GM12878 (cell line): ENCODE measurements around the gene ATL3. TPM values are rescaled to one million over a fixed set of nuclear protein-coding genes. Genes with fewer than 3 reads are reported as not detected.

Experiments used
- ATAC-seq: fragments of 200-7000 bp; cut with Tn5 transposase; 3 replicates; pipeline ENCODE4 v1.9.1; 2020; ENCODE audit warnings: mild to moderate bottlenecking, moderate library complexity
- BruUV-seq: library from RNA; stranded (reverse); fragments of 400-500 nt; replicated peaks from 2 replicates; lab custom pipeline; 2021; lab: Mats Ljungman, UMichigan
- CTCF ChIA-PET: fragments of 300-600 bp; sonication (Branson Sonifier 250); formaldehyde crosslinking; extraction: SDS; loops from one replicate; lab custom pipeline; 2021; ENCODE audit warnings: inconsistent platforms; lab: Yijun Ruan, JAX
- POLR2A ChIA-PET: fragments of 350-600 bp; formaldehyde crosslinking; extraction: SDS; loops from one replicate; lab custom pipeline; 2021; ENCODE audit warnings: inconsistent platforms; lab: Charles Lee
- RAD21 ChIA-PET: fragments of 300-600 bp; sonication (Branson Sonifier 250); formaldehyde crosslinking; loops from one replicate; lab custom pipeline; 2023; ENCODE audit warnings: antibody characterized with exemption; ENCODE audit not compliant: unreplicated experiment; lab: Charles Lee
- SMC1A ChIA-PET: fragments of 300-600 bp; sonication (Branson Sonifier 250); formaldehyde crosslinking; loops from one replicate; lab custom pipeline; 2023; ENCODE audit not compliant: unreplicated experiment, uncharacterized antibody; lab: Charles Lee
- DNase-seq: peaks from one replicate; pipeline ENCODE4 v3.0.0-alpha.2; 2011; ENCODE audit warnings: low read depth, low spot score
- FAIRE-seq: peaks from 3 replicates; lab custom pipeline; 2011; peaks lifted over from hg19 to GRCh38; lab: Jason Lieb, UNC
- H2AFZ ChIP-seq: 2 replicates; pipeline ENCODE4 v1.6.0; 2011; ENCODE audit warnings: low read depth, low read length, control low read depth; ENCODE audit not compliant: control insufficient read depth
- H3K27ac ChIP-seq: 2 replicates; pipeline ENCODE4 v1.5.1; 2011; ENCODE audit warnings: control low read depth; ENCODE audit not compliant: control insufficient read depth, insufficient read depth
- H3K27me3 ChIP-seq, 2 experiments: replicated peaks in 1 of 2; 2 replicates each; pipeline versions ENCODE4 v1.6.0 to v1.6.1; 2011; ENCODE audit warnings: low read length in 1 of 2; ENCODE audit not compliant: control insufficient read depth in 2 of 2, insufficient read depth in 2 of 2
- H3K36me3 ChIP-seq, 2 experiments: 2 replicates each; pipeline ENCODE4 v1.5.1; 2011; ENCODE audit warnings: low read length in 1 of 2; ENCODE audit not compliant: control insufficient read depth in 2 of 2, insufficient read depth in 2 of 2
- H3K4me1 ChIP-seq: 2 replicates; pipeline ENCODE4 v1.6.1; 2011; ENCODE audit warnings: mild to moderate bottlenecking, low read length, moderate library complexity, mixed read lengths; ENCODE audit not compliant: control insufficient read depth, insufficient read depth
- H3K4me2 ChIP-seq: 2 replicates; pipeline ENCODE4 v1.6.0; 2011; ENCODE audit warnings: control low read depth; ENCODE audit not compliant: control insufficient read depth, insufficient read depth
- H3K4me3 ChIP-seq: fragments of 200-600 bp; sonication (generic); 2 replicates; pipeline ENCODE4 v1.5.1; 2016
- H3K79me2 ChIP-seq: 2 replicates; pipeline ENCODE4 v1.6.0; 2011; ENCODE audit warnings: low read length; ENCODE audit not compliant: control insufficient read depth, insufficient read depth
- H3K9ac ChIP-seq: 2 replicates; pipeline ENCODE4 v1.8.0; 2011; ENCODE audit warnings: low read length, control low read depth, mixed read lengths; ENCODE audit not compliant: control insufficient read depth, insufficient read depth
- H3K9me3 ChIP-seq: replicated peaks from 3 replicates; pipeline ENCODE4 v1.5.1; 2011; ENCODE audit warnings: mild to moderate bottlenecking, low read length; ENCODE audit not compliant: control insufficient read depth, insufficient read depth
- H4K20me1 ChIP-seq: 2 replicates; pipeline ENCODE4 v1.6.0; 2011; ENCODE audit not compliant: control insufficient read depth, insufficient read depth
- CBX5 ChIP-seq: sonication (generic); IDR thresholded peaks from 2 replicates; pipeline ENCODE4 v1.6.1; 2016; ENCODE audit warnings: low read depth, moderate library complexity, mild to moderate bottlenecking, inconsistent platforms
- CEBPB ChIP-seq, 2 experiments: fragments of 150-350 bp in 1 of 2; IDR thresholded peaks; 2 replicates each; pipeline ENCODE4 v1.6.1; 2012 to 2014; ENCODE audit warnings: low read depth in 2 of 2, low read length in 2 of 2, borderline replicate concordance in 1 of 2, inconsistent platforms in 1 of 2
- CHD2 ChIP-seq: IDR thresholded peaks from 2 replicates; pipeline ENCODE4 v1.6.1; 2011; ENCODE audit warnings: low read depth, low read length, improper control_type of control experiment, borderline replicate concordance
- HDGF ChIP-seq: fragments of 450-650 bp; IDR thresholded peaks from 2 replicates; pipeline ENCODE4 v1.6.1; 2016; ENCODE audit warnings: antibody characterized with exemption
- IKZF1 ChIP-seq: fragments of 450-650 bp; conservative IDR thresholded peaks from 2 replicates; pipeline ENCODE4 v1.6.1; 2017; ENCODE audit warnings: antibody characterized with exemption, mild to moderate bottlenecking
- MEF2B ChIP-seq: fragments of 450-650 bp; IDR thresholded peaks from 2 replicates; pipeline ENCODE4 v1.6.1; 2018; ENCODE audit warnings: mild to moderate bottlenecking, moderate library complexity; ENCODE audit not compliant: partially characterized antibody, poor library complexity, severe bottlenecking
- MXI1 ChIP-seq: fragments of 150-350 bp; IDR thresholded peaks from 2 replicates; pipeline ENCODE4 v1.6.1; 2011; ENCODE audit warnings: low read depth, mild to moderate bottlenecking, inconsistent platforms, low read length, improper control_type of control experiment
- POU2F2 ChIP-seq: IDR thresholded peaks from 3 replicates; pipeline ENCODE4 v1.6.1; 2011; ENCODE audit warnings: low read depth, mild to moderate bottlenecking, low read length, borderline replicate concordance
- RCOR1 ChIP-seq: conservative IDR thresholded peaks from 2 replicates; pipeline ENCODE4 v1.6.1; 2012; ENCODE audit warnings: low read depth, low read length, improper control_type of control experiment
- SMC3 ChIP-seq: IDR thresholded peaks from 2 replicates; pipeline ENCODE4 v1.6.1; 2011; ENCODE audit warnings: low read length, improper control_type of control experiment, borderline replicate concordance
- WGBS: methylation state at CpG from one replicate; pipeline ENCODE4 v1.1.6; 2016; ENCODE audit warnings: low lambda C conversion rate; ENCODE audit not compliant: insufficient replicate concordance, insufficient coverage; ENCODE audit errors: missing lambda C conversion rate; 5-methylcytosine and 5-hydroxymethylcytosine counted together
- in situ Hi-C: fragments of 300-500 bp; cut with MboI; formaldehyde crosslinking; loops from 9 replicates; pipeline ENCODE4 v1.14.3; 2018; ENCODE audit warnings: mixed read lengths
- intact Hi-C: fragments of 100-400 bp; cut with micrococcal nuclease; formaldehyde crosslinking; loops from one replicate; pipeline ENCODE4 v1.14.2; 2022; ENCODE audit not compliant: unreplicated experiment
- polyA plus RNA-seq, 11 experiments: library from polyadenylated mRNA; depleted of rRNA in 4 of 11; unstranded in 6 of 11; stranded (reverse) in 5 of 11; fragments of >200 nt; fragmentation: Nextera tagmentation in 4 of 11; fragmentation: Illumina TruSeq in 1 of 11; extraction: Ambion mirVana in 4 of 11; extraction: Trizol in 1 of 11; gene quantifications; 1 replicate in 1 of 11; 2 replicates in 10 of 11; pipeline versions ENCODE4 v1.2.1 to v1.2.3, GENCODE V29; 2011 to 2016; ENCODE audit warnings: inconsistent platforms in 2 of 11, missing spikeins in 2 of 11, low read depth in 1 of 11
- total RNA-seq, 4 experiments: library from RNA; depleted of rRNA in 3 of 4; stranded (reverse); fragments of >200 nt in 3 of 4; fragmentation: Illumina TruSeq in 1 of 4; extraction: Trizol in 1 of 4; gene quantifications; 2 replicates each; pipeline versions ENCODE4 v1.2.1 to v1.2.3, GENCODE V29; 2013 to 2021
- TF ChIP-seq, protein P1 (sequence below): fragments of 450-650 bp; IDR thresholded peaks from 2 replicates; pipeline ENCODE4 v1.6.1; 2017; ENCODE audit warnings: mild to moderate bottlenecking, moderate library complexity
- TF ChIP-seq, protein P2 (sequence below): fragments of 450-650 bp; IDR thresholded peaks from 2 replicates; pipeline ENCODE4 v1.6.1; 2016; ENCODE audit warnings: mild to moderate bottlenecking
- TF ChIP-seq, protein P3 (sequence below): fragments of 150-350 bp; IDR thresholded peaks from 2 replicates; pipeline ENCODE4 v1.6.1; 2014; ENCODE audit warnings: mild to moderate bottlenecking, low read depth, low read length

Gene ATL3
- total and polyA plus RNA-seq, 10 of the 15 experiments (the other 5 are each of a cell fraction or from before 2014, with no cell fraction given): 12.0 to 36.0 (median 21.5) TPM

DNA sequence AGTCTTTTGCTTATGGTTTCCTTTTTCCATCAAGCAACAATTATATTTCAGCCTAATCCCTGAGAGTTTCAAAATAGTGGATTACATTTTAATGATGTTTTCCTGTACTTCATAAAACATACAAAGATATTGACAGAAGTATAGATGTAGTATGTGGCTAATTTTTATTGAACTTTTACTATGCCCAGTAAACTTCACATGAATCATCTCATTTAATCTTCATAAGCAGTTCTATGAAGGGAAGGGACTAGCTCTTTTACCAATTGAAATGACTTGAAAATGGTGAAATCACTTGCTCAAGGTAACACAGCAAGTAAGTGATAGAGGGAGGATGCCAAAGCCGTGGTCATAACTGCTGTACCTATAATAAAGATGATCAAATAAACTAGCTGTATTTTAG is 37.6 kb upstream of the ATL3 start:
- no peaks in the 10 kb centered on the region for H4K20me1 ChIP-seq
- ChIA-PET RAD21 (interaction anchor here (1.4 kb wide), 1 partner anchor 26 kb away, joined by 3 read pairs; no protein-coding TSS in a partner anchor), POLR2A (no interaction called here), CTCF (interaction anchor here (0.9 to 1.0 kb wide), 3 partner anchors 9 to 30 kb away, joined by 3 to 7 read pairs (median 5); no protein-coding TSS in a partner anchor), SMC1A (interaction anchor here (1.0 to 1.3 kb wide), 3 partner anchors 9 to 22 kb away, joined by 3 to 5 read pairs (median 3); no protein-coding TSS in a partner anchor)
- 100% methylated on average over 1 of the region's 1 CpG for WGBS
- H3K4me2 ChIP-seq: no peak overlapping the region
- no peak overlapping the region for H3K4me3 ChIP-seq
- intact Hi-C loops: no loop called here
- ATAC-seq (no peak), FAIRE-seq (no peak), DNase-seq (no peak)
- no peak overlapping the region for H3K9ac ChIP-seq
- H3K79me2 ChIP-seq: no peaks in the 10 kb centered on the region; the same call in none of the 2 replicates
- H3K27me3 ChIP-seq: no peaks in the 10 kb centered on the region
- no peak overlapping the region for H3K27ac ChIP-seq
- H3K4me1 ChIP-seq: no peaks in the 10 kb centered on the region; the same call in 1 of the 2 replicates
- BruUV-seq: no TSS peak
- no peaks in the 10 kb centered on the region for H3K9me3 ChIP-seq
- H2AFZ ChIP-seq: no peak overlapping the region
- TF ChIP-seq MXI1: no peak
- no peak for TF ChIP-seq RCOR1
- TF ChIP-seq CHD2: no peak
- TF ChIP-seq HDGF: no peak
- TF ChIP-seq, protein P1, sequence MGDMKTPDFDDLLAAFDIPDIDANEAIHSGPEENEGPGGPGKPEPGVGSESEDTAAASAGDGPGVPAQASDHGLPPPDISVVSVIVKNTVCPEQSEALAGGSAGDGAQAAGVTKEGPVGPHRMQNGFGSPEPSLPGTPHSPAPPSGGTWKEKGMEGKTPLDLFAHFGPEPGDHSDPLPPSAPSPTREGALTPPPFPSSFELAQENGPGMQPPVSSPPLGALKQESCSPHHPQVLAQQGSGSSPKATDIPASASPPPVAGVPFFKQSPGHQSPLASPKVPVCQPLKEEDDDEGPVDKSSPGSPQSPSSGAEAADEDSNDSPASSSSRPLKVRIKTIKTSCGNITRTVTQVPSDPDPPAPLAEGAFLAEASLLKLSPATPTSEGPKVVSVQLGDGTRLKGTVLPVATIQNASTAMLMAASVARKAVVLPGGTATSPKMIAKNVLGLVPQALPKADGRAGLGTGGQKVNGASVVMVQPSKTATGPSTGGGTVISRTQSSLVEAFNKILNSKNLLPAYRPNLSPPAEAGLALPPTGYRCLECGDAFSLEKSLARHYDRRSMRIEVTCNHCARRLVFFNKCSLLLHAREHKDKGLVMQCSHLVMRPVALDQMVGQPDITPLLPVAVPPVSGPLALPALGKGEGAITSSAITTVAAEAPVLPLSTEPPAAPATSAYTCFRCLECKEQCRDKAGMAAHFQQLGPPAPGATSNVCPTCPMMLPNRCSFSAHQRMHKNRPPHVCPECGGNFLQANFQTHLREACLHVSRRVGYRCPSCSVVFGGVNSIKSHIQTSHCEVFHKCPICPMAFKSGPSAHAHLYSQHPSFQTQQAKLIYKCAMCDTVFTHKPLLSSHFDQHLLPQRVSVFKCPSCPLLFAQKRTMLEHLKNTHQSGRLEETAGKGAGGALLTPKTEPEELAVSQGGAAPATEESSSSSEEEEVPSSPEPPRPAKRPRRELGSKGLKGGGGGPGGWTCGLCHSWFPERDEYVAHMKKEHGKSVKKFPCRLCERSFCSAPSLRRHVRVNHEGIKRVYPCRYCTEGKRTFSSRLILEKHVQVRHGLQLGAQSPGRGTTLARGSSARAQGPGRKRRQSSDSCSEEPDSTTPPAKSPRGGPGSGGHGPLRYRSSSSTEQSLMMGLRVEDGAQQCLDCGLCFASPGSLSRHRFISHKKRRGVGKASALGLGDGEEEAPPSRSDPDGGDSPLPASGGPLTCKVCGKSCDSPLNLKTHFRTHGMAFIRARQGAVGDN: no peak
- no peak for TF ChIP-seq CEBPB (IDR thresholded peaks at IDR 0.05; ENCODE audit: borderline replicate concordance in 1 of 2, low read depth in 2 of 2, low read length in 2 of 2)
- TF ChIP-seq MEF2B: no peak
- no peak for TF ChIP-seq IKZF1
- no peak for TF ChIP-seq CBX5
- TF ChIP-seq, protein P2, sequence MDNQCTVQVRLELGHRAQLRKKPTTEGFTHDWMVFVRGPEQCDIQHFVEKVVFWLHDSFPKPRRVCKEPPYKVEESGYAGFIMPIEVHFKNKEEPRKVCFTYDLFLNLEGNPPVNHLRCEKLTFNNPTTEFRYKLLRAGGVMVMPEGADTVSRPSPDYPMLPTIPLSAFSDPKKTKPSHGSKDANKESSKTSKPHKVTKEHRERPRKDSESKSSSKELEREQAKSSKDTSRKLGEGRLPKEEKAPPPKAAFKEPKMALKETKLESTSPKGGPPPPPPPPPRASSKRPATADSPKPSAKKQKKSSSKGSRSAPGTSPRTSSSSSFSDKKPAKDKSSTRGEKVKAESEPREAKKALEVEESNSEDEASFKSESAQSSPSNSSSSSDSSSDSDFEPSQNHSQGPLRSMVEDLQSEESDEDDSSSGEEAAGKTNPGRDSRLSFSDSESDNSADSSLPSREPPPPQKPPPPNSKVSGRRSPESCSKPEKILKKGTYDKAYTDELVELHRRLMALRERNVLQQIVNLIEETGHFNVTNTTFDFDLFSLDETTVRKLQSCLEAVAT: no peak
- TF ChIP-seq, protein P3, sequence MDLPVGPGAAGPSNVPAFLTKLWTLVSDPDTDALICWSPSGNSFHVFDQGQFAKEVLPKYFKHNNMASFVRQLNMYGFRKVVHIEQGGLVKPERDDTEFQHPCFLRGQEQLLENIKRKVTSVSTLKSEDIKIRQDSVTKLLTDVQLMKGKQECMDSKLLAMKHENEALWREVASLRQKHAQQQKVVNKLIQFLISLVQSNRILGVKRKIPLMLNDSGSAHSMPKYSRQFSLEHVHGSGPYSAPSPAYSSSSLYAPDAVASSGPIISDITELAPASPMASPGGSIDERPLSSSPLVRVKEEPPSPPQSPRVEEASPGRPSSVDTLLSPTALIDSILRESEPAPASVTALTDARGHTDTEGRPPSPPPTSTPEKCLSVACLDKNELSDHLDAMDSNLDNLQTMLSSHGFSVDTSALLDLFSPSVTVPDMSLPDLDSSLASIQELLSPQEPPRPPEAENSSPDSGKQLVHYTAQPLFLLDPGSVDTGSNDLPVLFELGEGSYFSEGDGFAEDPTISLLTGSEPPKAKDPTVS: no peak
- no peak for TF ChIP-seq SMC3
- TF ChIP-seq POU2F2: no peak
- in situ Hi-C loops: no loop called here
- no peaks in the 10 kb centered on the region for H3K36me3 ChIP-seq
